Heart left ventricle (tissue), 13 donors: ENCODE results near the gene APOL4.

Experiments
- CTCF ChIP-seq, 12 donors: fragments of 200-600 bp; sonication (generic) in 4 of 12; IDR thresholded peaks; one replicate each; pipeline versions ENCODE4 v1.5.0 to v1.8.0; 2018 to 2022; ENCODE audit warnings: antibody characterized with exemption in 12 of 12, mild to moderate bottlenecking in 5 of 12
- POLR2A ChIP-seq, 2 donors: fragments of 450-650 bp; IDR thresholded peaks; one replicate each; pipeline ENCODE4 v1.6.1; 2017; ENCODE audit warnings: antibody characterized with exemption in 2 of 2, mild to moderate bottlenecking in 2 of 2, moderate library complexity in 2 of 2
- donor health status: ischemic (EF 13 %, LVEDD 7.1; RV severe dilation, severe dysfunction).
- donor health status: DM: no; HTN: yes; CAD: no.
- donor health status: DM: no; HTN: no; CAD: no.
- donor health status: ischemic (EF 25% LVEDD 6.9; RV normal size, moderate dysfunction).
- donor health status: ischemic (EF 25% LVEDD 5.7; RV mildly dilated, moderate dysfunction).
- donor health status: ischemic (EF 35%, LVEDD 5.7; RV mildly dilated, moderate dysfunction).
- donor health status: nonischemic (EF 11% LVEDD 7.7; RV severe dilation, severe dysfunction).
- donor health status: DM: yes; HTN: yes; CAD: no.
- donor health status: PGD.
- donor health status: ischemic (EF 29% LVEDD 5.4; RV normal size, mild dysfunction).
- donor health status: nonischemic (EF 23%, LVEDD 6.1; RV moderate dilation, normal function).

DNA sequence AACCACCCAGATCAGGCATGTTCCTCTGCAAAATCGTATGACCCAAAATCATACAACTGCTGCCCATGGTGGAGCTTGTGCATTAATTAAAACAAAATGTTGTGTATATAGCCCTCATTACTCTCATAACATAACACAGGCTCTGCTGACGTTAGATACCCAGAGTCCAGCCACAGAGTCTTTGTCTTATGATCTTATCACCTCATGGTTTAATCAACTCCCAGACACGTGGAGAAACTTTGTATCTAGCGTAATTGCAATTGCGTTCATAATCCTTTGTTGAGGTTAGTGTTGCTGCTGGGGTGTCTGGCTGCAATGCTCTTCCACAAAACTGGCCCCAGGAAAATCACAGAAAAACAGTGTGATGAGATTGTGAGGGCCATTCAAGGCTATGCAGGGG, 46.3 kb upstream of the APOL4 start:
- TF ChIP-seq CTCF (IDR thresholded peaks at IDR 0.05): no peak
- TF ChIP-seq POLR2A (IDR thresholded peaks at IDR 0.05): no peak
